Measurements from ENCODE around the gene RASL11A.
"Not testable (repeated sequence)": the region's sequence is repeated elsewhere in the genome, so short reads cannot be mapped to it uniquely, and the experiment has no call there.

Gene RASL11A

DNA sequence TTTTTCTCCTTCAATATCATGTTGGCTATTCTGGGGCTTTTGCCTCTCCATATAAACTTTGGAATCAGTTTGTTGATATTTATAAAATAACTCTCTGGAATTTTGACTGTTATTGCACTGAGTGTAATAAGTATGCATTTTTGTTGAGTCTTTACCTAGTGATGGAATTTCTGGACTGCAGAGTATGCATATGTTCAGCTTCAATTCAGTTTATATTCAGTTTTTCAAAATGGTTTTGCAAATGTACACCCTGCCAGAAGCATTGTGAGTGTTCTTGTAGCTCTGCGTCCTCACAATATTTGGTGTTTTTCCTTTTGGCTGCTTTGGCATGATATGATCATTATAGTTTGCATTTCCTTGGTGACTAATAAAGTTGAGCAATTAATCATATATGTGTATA, 43.1 kb downstream of the RASL11A start:
- no peak overlapping the region for H3K9ac ChIP-seq (ENCODE audit: low read depth, low read length)
- no peaks in the 10 kb centered on the region for H3K36me3 ChIP-seq (ENCODE audit: insufficient read depth, low read length)
- no peaks in the 10 kb centered on the region for H3K27me3 ChIP-seq (ENCODE audit: insufficient read depth, low read length)
- H3K27ac ChIP-seq (ENCODE audit: low read depth, low read length), result no peak overlapping the region
- no peak overlapping the region for H3K4me3 ChIP-seq (ENCODE audit: low read length)
- WGBS, result 97% methylated on average over 1 of the region's 1 CpG
- peaks cover 9% of the 10 kb centered on the region; the same call in 1 of the 2 replicates for H3K4me1 ChIP-seq (ENCODE audit: insufficient read depth, low read length)
- no peaks in the 10 kb centered on the region for H3K9me3 ChIP-seq (ENCODE audit: insufficient read depth, low read depth, low read length)

- H3K27me3 ChIP-seq (ENCODE audit: insufficient read depth, low read length), result no peaks in the 10 kb centered on the region
Observed at GRCh38 chr13:27319404-27319803, 48.8 kb downstream of the RASL11A start.

DNA sequence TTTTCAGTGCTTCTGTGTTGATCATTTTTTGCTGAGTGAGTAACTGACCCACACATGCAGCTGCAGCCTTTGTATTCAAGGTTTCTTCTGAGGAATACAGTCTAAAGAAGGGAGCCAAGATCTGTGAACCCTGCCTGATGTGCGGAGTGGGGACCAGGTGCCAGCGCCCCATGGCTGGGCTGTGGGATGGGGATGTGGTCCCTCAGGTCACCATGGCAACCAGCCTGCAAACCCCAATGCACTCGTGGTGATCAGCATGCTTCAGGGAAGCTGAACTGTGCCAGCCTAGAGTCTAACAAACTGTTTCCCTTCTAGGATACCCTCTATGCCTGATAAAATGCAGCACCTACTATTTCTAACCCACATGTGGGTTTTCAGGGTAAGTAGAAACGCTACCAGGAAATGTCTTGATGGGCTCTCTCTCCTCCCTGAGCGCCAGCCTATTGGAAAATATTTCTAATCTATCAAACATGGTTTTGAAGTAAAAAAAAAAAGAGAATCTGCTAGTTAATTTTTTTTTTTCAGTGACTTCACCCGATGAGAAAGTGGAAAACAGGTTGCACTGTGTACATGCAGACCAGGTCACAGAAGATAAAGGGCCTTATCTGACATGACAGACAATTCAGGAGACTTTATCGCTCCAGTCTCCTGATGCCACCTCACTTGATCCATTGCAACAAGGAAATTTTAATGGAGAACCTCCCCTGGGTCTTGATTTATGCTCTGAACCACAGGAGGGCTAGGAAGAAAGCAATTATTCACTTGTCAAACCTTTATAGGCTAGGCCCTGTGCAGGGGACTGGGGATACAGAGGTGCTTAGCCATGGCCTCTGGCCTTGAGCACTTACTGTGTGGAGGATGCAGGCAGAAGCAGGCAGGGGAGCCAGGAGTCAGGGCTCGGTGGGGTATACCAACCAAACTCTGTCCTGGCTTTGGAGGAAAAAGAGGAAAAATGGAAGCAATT, 51.1 kb downstream of the RASL11A start:
- H3K9ac ChIP-seq (ENCODE audit: low read depth, low read length), result no peak overlapping the region
- no peaks in the 10 kb centered on the region; the same call in 1 of the 2 replicates for H3K9me3 ChIP-seq (ENCODE audit: insufficient read depth, low read depth, low read length)
- no peak overlapping the region for H3K27ac ChIP-seq (ENCODE audit: low read depth, low read length)
- WGBS, result 89% methylated on average over 7 of the region's 8 CpGs
- H3K4me3 ChIP-seq (ENCODE audit: low read length), result no peak overlapping the region
- H3K36me3 ChIP-seq (ENCODE audit: insufficient read depth, low read length), result no peaks in the 10 kb centered on the region
- no peaks in the 10 kb centered on the region for H3K4me1 ChIP-seq (ENCODE audit: insufficient read depth, low read length)
- no peaks in the 10 kb centered on the region for H3K27me3 ChIP-seq (ENCODE audit: insufficient read depth, low read length)

More at GRCh38 chr13:27319404-27319803, 48.8 kb downstream of the RASL11A start:
- no peak overlapping the region for H3K9ac ChIP-seq (ENCODE audit: low read depth, low read length)
- no peak overlapping the region for H3K4me3 ChIP-seq (ENCODE audit: low read length)
- H3K4me1 ChIP-seq (ENCODE audit: insufficient read depth, low read length), result no peaks in the 10 kb centered on the region
- H3K36me3 ChIP-seq (ENCODE audit: insufficient read depth, low read length), result no peaks in the 10 kb centered on the region
- H3K9me3 ChIP-seq (ENCODE audit: insufficient read depth, low read depth, low read length), result no peaks in the 10 kb centered on the region; the same call in 1 of the 2 replicates
- no peak overlapping the region for H3K27ac ChIP-seq (ENCODE audit: low read depth, low read length)

GRCh38 chr13:27322443-27322842, 51.8 kb downstream of the RASL11A start:
- not testable (repeated sequence) for H3K27me3 ChIP-seq (ENCODE audit: insufficient read depth, low read length); H3K9ac ChIP-seq (ENCODE audit: low read depth, low read length); H3K9me3 ChIP-seq (ENCODE audit: insufficient read depth, low read depth, low read length); H3K27ac ChIP-seq (ENCODE audit: low read depth, low read length); H3K36me3 ChIP-seq (ENCODE audit: insufficient read depth, low read length); H3K4me3 ChIP-seq (ENCODE audit: low read length); H3K4me1 ChIP-seq (ENCODE audit: insufficient read depth, low read length)
- 92% methylated on average over 6 of the region's 6 CpGs for WGBS
